GM19043 (cell line): ENCODE measurements around the gene DCHS1.

Experiments used
- ATAC-seq: cut with Tn5 transposase; IDR thresholded peaks from one replicate; pipeline ENCODE4 v1.9.1; 2021; ENCODE audit warnings: low read depth; ENCODE audit not compliant: unreplicated experiment

DCHS1 gene

GRCh38 chr11:6615882-6616585 is 39.6 kb downstream of the DCHS1 start:
- no peak for ATAC-seq

- ATAC-seq = no peak
Measured at GRCh38 chr11:6615046-6615445, 40.6 kb downstream of the DCHS1 start.

GRCh38 chr11:6614446-6614845 is 41.2 kb downstream of the DCHS1 start:
- no peak for ATAC-seq

- no peak for ATAC-seq
Measured at GRCh38 chr11:6613496-6613895, 42.1 kb downstream of the DCHS1 start.

- peak; percentile 90 for ATAC-seq
Measured at GRCh38 chr11:6612213-6613041, 43.2 kb downstream of the DCHS1 start, which contains the start of gene TAF10. Gene TAF10, minus strand, starts transcription at chr11:6612216. Its CDS starts 27 bp downstream, at chr11:6612189.

GRCh38 chr11:6611963-6612212 is 43.7 kb downstream of the DCHS1 start:
- peak; percentile 4 for ATAC-seq

GRCh38 chr11:6611092-6611962 is 44.3 kb downstream of the DCHS1 start:
- no peak for ATAC-seq

- ATAC-seq = no peak
Measured at GRCh38 chr11:6610591-6610990, 45.0 kb downstream of the DCHS1 start.

- ATAC-seq = no peak
Measured at GRCh38 chr11:6609502-6610015, 46.0 kb downstream of the DCHS1 start.

GRCh38 chr11:6608726-6609501 is 46.7 kb downstream of the DCHS1 start:
- ATAC-seq = no peak

GRCh38 chr11:6608011-6608410 is 47.6 kb downstream of the DCHS1 start:
- ATAC-seq = no peak

GRCh38 chr11:6607190-6607795 is 48.3 kb downstream of the DCHS1 start:
- no peak for ATAC-seq

GRCh38 chr11:6606471-6607189 is 49.0 kb downstream of the DCHS1 start:
- peak; percentile 56 for ATAC-seq

GRCh38 chr11:6604790-6605189 is 50.8 kb downstream of the DCHS1 start:
- no peak for ATAC-seq

- peak; percentile 36 for ATAC-seq
Measured at GRCh38 chr11:6604081-6604626, 51.5 kb downstream of the DCHS1 start.

- ATAC-seq = peak; percentile 63
Measured at GRCh38 chr11:6603287-6604080, 52.1 kb downstream of the DCHS1 start, which contains the start of the genes ILK and RRP8. Gene ILK, plus strand, starts transcription at chr11:6603774. Its CDS starts 498 bp downstream, at chr11:6604272. Gene RRP8, minus strand, starts transcription at chr11:6603616. Its CDS starts 114 bp downstream, at chr11:6603502.

GRCh38 chr11:6602096-6602940 is 53.3 kb downstream of the DCHS1 start:
- ATAC-seq = no peak
